LNCaP clone FGC (cell line): ENCODE data around the gene CACNA2D3.

ENCODE experiments used
- DNase-seq: peaks from one replicate; pipeline ENCODE4 v3.0.0-alpha.2; 2011; ENCODE audit warnings: low read depth
- H3K4me3 ChIP-seq: 2 replicates; pipeline ENCODE4 v1.5.1; 2011; ENCODE audit warnings: mild to moderate bottlenecking, low read depth, low read length, control low read depth
- CTCF ChIP-seq: IDR thresholded peaks from 2 replicates; pipeline ENCODE4 v1.5.1; 2012; ENCODE audit warnings: mild to moderate bottlenecking; ENCODE audit not compliant: control insufficient read depth, insufficient read depth; ENCODE audit errors: extremely low read depth

Gene CACNA2D3

GRCh38 chr3:54797111-54797510, 674.8 kb downstream of the CACNA2D3 start:
- H3K4me3 ChIP-seq: no peak overlapping the region
- TF ChIP-seq CTCF: no peak
- DNase-seq: no peak

- TF ChIP-seq CTCF: no peak
- no peak overlapping the region for H3K4me3 ChIP-seq
- no peak for DNase-seq
Observed at GRCh38 chr3:54800478-54800877, 678.1 kb downstream of the CACNA2D3 start.

DNA sequence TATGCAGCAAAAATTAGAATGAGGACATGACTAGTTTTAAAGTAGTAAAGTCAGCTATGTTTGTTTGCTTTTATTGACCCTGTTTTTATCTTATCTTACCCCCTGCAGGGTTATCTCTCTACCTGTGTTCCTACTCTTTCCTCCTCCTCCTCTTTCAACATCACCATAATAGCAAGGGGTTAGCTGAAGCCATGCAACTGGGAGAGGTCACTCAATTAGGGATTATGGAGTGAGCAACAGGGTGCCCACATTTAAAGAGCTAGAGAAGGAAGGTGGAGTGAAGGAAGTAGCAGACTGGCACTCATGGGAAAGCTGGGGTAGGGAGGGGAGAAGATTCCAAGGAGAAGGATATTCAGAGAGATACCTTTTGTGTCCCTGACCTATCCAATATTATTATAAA, 679.6 kb downstream of the CACNA2D3 start:
- no peak for TF ChIP-seq CTCF
- DNase-seq: no peak
- no peak overlapping the region for H3K4me3 ChIP-seq

- no peak for TF ChIP-seq CTCF
- H3K4me3 ChIP-seq: no peak overlapping the region
- no peak for DNase-seq
Observed at GRCh38 chr3:54810401-54810800, 688.0 kb downstream of the CACNA2D3 start.

- no peak for TF ChIP-seq CTCF
- no peak for DNase-seq
- H3K4me3 ChIP-seq: no peak overlapping the region
Observed at GRCh38 chr3:54814224-54814623, 691.9 kb downstream of the CACNA2D3 start.

- H3K4me3 ChIP-seq: no peak overlapping the region
- no peak for TF ChIP-seq CTCF
- no peak for DNase-seq
Observed at GRCh38 chr3:54817628-54818027, 695.3 kb downstream of the CACNA2D3 start.

- TF ChIP-seq CTCF: no peak
- no peak for DNase-seq
- no peak overlapping the region for H3K4me3 ChIP-seq
Observed at GRCh38 chr3:54818486-54818885, 696.1 kb downstream of the CACNA2D3 start.
